ENCODE measurements around the gene AP4M1. TPM values are rescaled to one million over a fixed set of nuclear protein-coding genes. Genes with fewer than 3 reads are reported as not detected.

Gene AP4M1
- total and polyA plus RNA-seq, 9 of the 15 experiments (the other 6 are each of a cell fraction or from before 2014, with no cell fraction given) = 1.3 to 30.9 (median 14.1) TPM

DNA sequence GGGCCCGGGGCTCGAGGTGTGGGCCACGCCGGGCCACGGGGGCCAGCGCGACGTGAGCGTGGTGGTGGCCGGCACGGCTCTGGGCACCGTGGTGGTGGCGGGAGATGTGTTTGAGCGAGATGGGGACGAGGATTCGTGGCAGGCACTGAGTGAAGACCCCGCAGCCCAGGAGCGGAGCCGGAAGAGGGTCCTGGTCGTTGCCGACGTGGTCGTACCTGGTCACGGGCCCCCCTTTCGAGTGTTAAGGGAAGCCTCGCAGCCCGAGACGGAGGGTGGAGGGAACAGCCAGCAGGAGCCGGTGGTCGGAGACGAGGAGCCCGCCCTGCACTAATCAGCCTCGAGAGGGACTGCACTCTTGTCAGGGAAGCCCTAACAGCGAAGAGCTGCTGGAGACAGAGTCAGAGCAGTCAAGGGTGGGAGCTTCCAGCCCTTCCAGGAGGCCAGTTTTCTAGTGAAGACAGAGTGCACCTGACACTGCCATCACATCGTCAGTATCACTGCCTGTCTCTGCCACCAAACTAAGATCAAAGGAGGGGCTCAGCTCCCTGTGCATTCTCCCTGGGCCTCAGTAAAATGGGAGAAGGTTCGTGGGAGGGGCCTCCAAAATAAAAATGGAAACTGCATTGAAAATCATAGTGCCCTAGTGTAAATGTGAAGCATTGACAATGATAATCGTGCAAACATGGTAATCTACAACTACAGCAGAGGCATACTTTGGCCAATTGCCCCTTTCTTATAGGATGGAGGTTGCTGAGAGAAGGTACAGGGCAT, 26.6 kb downstream of the AP4M1 start (continued):
- TF ChIP-seq TAF9B (IDR thresholded peaks at IDR 0.05; ENCODE audit: partially characterized antibody) (no peak), FOXJ3 (CRISPR knock-in tag; IDR thresholded peaks at IDR 0.05) (no peak), ZNF143 (CRISPR knock-in tag; IDR thresholded peaks at IDR 0.05) (0 out of 2 replicates have a peak, but pooled peaks have one; percentile 25)
- TF ChIP-seq, protein P1, sequence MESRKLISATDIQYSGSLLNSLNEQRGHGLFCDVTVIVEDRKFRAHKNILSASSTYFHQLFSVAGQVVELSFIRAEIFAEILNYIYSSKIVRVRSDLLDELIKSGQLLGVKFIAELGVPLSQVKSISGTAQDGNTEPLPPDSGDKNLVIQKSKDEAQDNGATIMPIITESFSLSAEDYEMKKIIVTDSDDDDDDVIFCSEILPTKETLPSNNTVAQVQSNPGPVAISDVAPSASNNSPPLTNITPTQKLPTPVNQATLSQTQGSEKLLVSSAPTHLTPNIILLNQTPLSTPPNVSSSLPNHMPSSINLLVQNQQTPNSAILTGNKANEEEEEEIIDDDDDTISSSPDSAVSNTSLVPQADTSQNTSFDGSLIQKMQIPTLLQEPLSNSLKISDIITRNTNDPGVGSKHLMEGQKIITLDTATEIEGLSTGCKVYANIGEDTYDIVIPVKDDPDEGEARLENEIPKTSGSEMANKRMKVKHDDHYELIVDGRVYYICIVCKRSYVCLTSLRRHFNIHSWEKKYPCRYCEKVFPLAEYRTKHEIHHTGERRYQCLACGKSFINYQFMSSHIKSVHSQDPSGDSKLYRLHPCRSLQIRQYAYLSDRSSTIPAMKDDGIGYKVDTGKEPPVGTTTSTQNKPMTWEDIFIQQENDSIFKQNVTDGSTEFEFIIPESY (CRISPR knock-in tag; IDR thresholded peaks at IDR 0.05) = peak; percentile 33; the same call in 1 of the 2 replicates

DNA sequence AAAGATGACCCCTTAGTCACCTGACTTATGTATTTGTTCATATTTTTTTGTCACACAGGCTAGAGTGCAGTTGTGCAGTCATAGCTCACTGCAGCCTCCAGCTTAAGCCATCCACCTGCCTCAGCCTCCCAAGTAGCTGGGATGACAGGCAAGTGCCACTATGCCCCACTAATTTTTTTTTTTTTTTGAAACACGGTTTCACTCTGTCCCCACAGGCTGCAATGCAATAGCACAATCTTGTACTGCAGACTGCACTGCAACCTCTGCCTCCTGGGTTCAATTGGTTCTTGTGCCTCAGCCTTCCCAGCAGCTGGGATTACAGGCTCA, 27.2 kb downstream of the AP4M1 start:
- H3K27ac ChIP-seq (ENCODE audit: extremely low read depth, low read depth, low read length) = no peak overlapping the region
- no peak overlapping the region for H3K9ac ChIP-seq (ENCODE audit: insufficient read depth in 1 of 2, low read depth in 2 of 2, low read length in 2 of 2)
- no peaks in the 10 kb centered on the region for H3K9me3 ChIP-seq (replicated peaks; ENCODE audit: control insufficient read depth, insufficient read depth, low read depth, low read length)
- no peaks in the 10 kb centered on the region for H3K36me3 ChIP-seq (ENCODE audit: control insufficient read depth, insufficient read depth, low read length)
- DNase-seq (ENCODE audit: extremely low read depth in 1 of 4, low spot score in 3 of 4) (no peak), ATAC-seq (no peak), FAIRE-seq (no peak)
- H3K4me1 ChIP-seq (replicated peaks in 1 of 2; ENCODE audit: control insufficient read depth in 2 of 2, insufficient read depth in 2 of 2, low read length in 2 of 2) = peaks cover 28 to 46% of the 10 kb centered on the region in 2 experiments
- H3K4me3 ChIP-seq = no peak overlapping the region
- H3K9me1 ChIP-seq (ENCODE audit: control insufficient read depth, insufficient read depth, low read length) = no peaks in the 10 kb centered on the region
- no peak overlapping the region for H3K4me2 ChIP-seq (ENCODE audit: insufficient read depth, low read length)
- ChIA-PET CTCF (ENCODE audit: low intra/inter-chr PET ratio) (interaction anchor here (0.9 kb wide), 1 partner anchor 215 kb away, joined by 3 read pairs; no protein-coding TSS in a partner anchor), POLR2A (interaction anchor here (0.6 to 1.9 kb wide), 8 partner anchors 10 to 584 kb away, joined by 3 to 7 read pairs (median 3); partner anchors contain the start of gene LAMTOR4)
- peaks cover 22% of the 10 kb centered on the region for H3K79me2 ChIP-seq (ENCODE audit: control insufficient read depth, insufficient read depth, low read length)
- intact Hi-C loops (cut with micrococcal nuclease) (loop anchor here (5.0 kb wide), 2 partner anchors 81 to 151 kb away; partner anchors contain the start of genes AZGP1 and ZSCAN21), in situ Hi-C loops (cut with MboI) (loop anchor here (5.0 kb wide), 2 partner anchors 136 to 211 kb away; partner anchors contain the start of gene TRIM4)
- WGBS (ENCODE audit: insufficient coverage, low coverage, missing lambda C conversion rate) = 38% methylated on average over 1 of the region's 1 CpG
- H3K27me3 ChIP-seq (ENCODE audit: control insufficient read depth in 2 of 2, insufficient read depth in 2 of 2, low read length in 2 of 2) = no peaks in the 10 kb centered on the region; a peak in 1 of 5 replicates
- H2AFZ ChIP-seq (ENCODE audit: low read depth, low read length) = no peak overlapping the region
- BruUV-seq (replicated peaks) = no TSS peak
- H4K20me1 ChIP-seq (replicated peaks; ENCODE audit: control insufficient read depth, insufficient read depth, low read length) = no peaks in the 10 kb centered on the region
- TF ChIP-seq ZKSCAN1 (IDR thresholded peaks at IDR 0.05; ENCODE audit: low read depth, low read length) (no peak), U2AF1 (optimal IDR thresholded peaks at IDR 0.05; ENCODE audit: low read depth, low read length) (no peak), NR2C1 (IDR thresholded peaks at IDR 0.05) (no peak), NR2C1 (tag; IDR thresholded peaks at IDR 0.05) (no peak), SIX5 (IDR thresholded peaks at IDR 0.05; ENCODE audit: borderline replicate concordance in 1 of 2, insufficient read depth in 1 of 2, low read depth in 1 of 2, low read length in 2 of 2) (no peak), CREBBP (IDR thresholded peaks at IDR 0.05; ENCODE audit: low read depth, low read length) (no peak), CBFA2T2 (conservative IDR thresholded peaks at IDR 0.05) (no peak), ZNF143 (CRISPR knock-in tag; IDR thresholded peaks at IDR 0.05) (no peak)
- TF ChIP-seq, protein P2, sequence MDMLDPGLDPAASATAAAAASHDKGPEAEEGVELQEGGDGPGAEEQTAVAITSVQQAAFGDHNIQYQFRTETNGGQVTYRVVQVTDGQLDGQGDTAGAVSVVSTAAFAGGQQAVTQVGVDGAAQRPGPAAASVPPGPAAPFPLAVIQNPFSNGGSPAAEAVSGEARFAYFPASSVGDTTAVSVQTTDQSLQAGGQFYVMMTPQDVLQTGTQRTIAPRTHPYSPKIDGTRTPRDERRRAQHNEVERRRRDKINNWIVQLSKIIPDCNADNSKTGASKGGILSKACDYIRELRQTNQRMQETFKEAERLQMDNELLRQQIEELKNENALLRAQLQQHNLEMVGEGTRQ (CRISPR knock-in tag; IDR thresholded peaks at IDR 0.05) = no peak
- TF ChIP-seq, protein P3, sequence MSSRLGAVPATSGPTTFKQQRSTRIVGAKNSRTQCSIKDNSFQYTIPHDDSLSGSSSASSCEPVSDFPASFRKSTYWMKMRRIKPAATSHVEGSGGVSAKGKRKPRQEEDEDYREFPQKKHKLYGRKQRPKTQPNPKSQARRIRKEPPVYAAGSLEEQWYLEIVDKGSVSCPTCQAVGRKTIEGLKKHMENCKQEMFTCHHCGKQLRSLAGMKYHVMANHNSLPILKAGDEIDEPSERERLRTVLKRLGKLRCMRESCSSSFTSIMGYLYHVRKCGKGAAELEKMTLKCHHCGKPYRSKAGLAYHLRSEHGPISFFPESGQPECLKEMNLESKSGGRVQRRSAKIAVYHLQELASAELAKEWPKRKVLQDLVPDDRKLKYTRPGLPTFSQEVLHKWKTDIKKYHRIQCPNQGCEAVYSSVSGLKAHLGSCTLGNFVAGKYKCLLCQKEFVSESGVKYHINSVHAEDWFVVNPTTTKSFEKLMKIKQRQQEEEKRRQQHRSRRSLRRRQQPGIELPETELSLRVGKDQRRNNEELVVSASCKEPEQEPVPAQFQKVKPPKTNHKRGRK (tag; IDR thresholded peaks at IDR 0.05) = no peak
- TF ChIP-seq, protein P4, sequence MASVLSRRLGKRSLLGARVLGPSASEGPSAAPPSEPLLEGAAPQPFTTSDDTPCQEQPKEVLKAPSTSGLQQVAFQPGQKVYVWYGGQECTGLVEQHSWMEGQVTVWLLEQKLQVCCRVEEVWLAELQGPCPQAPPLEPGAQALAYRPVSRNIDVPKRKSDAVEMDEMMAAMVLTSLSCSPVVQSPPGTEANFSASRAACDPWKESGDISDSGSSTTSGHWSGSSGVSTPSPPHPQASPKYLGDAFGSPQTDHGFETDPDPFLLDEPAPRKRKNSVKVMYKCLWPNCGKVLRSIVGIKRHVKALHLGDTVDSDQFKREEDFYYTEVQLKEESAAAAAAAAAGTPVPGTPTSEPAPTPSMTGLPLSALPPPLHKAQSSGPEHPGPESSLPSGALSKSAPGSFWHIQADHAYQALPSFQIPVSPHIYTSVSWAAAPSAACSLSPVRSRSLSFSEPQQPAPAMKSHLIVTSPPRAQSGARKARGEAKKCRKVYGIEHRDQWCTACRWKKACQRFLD (CRISPR knock-in tag; IDR thresholded peaks at IDR 0.05) = no peak

Data from K562 (cell line).